H1 (cell line): Measurements from ENCODE around the gene NEO1.

Experiments
- EGR1 ChIP-seq: IDR thresholded peaks from 2 replicates; pipeline ENCODE4 v1.6.1; 2011; ENCODE audit warnings: low read depth, low read length, borderline replicate concordance
- EP300 ChIP-seq, 2 experiments: IDR thresholded peaks; 1 replicate in 1 of 2; 2 replicates in 1 of 2; pipeline ENCODE4 v1.6.1; 2011 to 2012; ENCODE audit warnings: low read depth in 2 of 2, low read length in 2 of 2, mild to moderate bottlenecking in 2 of 2, borderline replicate concordance in 1 of 2, inconsistent platforms in 1 of 2, moderate library complexity in 1 of 2
- NANOG ChIP-seq: IDR thresholded peaks from 2 replicates; pipeline ENCODE4 v1.6.1; 2011; ENCODE audit warnings: low read length, low read depth, mild to moderate bottlenecking, inconsistent platforms; ENCODE audit not compliant: insufficient read depth, poor library complexity, severe bottlenecking
- POLR2AphosphoS5 ChIP-seq: IDR thresholded peaks from 2 replicates; pipeline ENCODE4 v1.6.1; 2011; ENCODE audit warnings: low read depth, low read length
- TAF1 ChIP-seq: IDR thresholded peaks from 2 replicates; pipeline ENCODE4 v1.6.1; 2011; ENCODE audit warnings: mild to moderate bottlenecking, low read depth, low read length
- TF ChIP-seq, protein P1 (sequence below), 3 experiments: IDR thresholded peaks; 1 replicate in 2 of 3; 2 replicates in 1 of 3; pipeline versions ENCODE4 v1.5.1 to v1.6.1; 2011; ENCODE audit warnings: low read length in 3 of 3, mild to moderate bottlenecking in 3 of 3, inconsistent platforms in 2 of 3, low read depth in 1 of 3, moderate library complexity in 1 of 3; ENCODE audit not compliant: insufficient read depth in 1 of 3; ENCODE audit errors: control extremely low read depth in 1 of 3
- TF ChIP-seq, protein P2 (sequence below): IDR thresholded peaks from 2 replicates; pipeline ENCODE4 v1.6.1; 2011; ENCODE audit warnings: low read length, improper control_type of control experiment

DNA sequence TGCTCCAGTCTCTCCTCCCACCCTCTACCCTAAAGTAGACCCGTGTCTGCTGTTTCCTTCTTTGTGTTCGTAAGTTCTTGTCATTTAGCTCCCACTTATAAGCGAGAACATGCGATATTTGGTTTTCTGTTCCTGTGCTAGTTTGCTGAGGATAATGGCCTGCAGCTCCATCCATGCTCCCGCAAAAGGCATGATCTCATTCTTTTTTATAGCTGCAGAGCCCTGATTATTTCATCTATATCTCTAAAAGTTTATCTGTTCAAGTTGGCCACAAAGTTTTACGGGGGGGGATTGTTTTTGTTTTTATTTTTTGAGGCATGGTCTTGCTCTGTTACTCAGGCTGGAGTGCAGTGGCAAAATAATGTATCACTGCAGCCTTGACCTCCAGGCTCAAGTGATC lies 4.4 kb upstream of the NEO1 start:
- TF ChIP-seq, protein P1, sequence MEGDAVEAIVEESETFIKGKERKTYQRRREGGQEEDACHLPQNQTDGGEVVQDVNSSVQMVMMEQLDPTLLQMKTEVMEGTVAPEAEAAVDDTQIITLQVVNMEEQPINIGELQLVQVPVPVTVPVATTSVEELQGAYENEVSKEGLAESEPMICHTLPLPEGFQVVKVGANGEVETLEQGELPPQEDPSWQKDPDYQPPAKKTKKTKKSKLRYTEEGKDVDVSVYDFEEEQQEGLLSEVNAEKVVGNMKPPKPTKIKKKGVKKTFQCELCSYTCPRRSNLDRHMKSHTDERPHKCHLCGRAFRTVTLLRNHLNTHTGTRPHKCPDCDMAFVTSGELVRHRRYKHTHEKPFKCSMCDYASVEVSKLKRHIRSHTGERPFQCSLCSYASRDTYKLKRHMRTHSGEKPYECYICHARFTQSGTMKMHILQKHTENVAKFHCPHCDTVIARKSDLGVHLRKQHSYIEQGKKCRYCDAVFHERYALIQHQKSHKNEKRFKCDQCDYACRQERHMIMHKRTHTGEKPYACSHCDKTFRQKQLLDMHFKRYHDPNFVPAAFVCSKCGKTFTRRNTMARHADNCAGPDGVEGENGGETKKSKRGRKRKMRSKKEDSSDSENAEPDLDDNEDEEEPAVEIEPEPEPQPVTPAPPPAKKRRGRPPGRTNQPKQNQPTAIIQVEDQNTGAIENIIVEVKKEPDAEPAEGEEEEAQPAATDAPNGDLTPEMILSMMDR (IDR thresholded peaks at IDR 0.05; ENCODE audit: control extremely low read depth in 1 of 3, insufficient read depth in 1 of 3, low read depth in 1 of 3, low read length in 3 of 3), result no peak
- TF ChIP-seq POLR2AphosphoS5 (no peak), NANOG (no peak), TAF1 (no peak), EP300 (IDR thresholded peaks at IDR 0.05; ENCODE audit: borderline replicate concordance in 1 of 2, low read depth in 2 of 2, low read length in 2 of 2) (no peak), EGR1 (no peak)
- TF ChIP-seq, protein P2, sequence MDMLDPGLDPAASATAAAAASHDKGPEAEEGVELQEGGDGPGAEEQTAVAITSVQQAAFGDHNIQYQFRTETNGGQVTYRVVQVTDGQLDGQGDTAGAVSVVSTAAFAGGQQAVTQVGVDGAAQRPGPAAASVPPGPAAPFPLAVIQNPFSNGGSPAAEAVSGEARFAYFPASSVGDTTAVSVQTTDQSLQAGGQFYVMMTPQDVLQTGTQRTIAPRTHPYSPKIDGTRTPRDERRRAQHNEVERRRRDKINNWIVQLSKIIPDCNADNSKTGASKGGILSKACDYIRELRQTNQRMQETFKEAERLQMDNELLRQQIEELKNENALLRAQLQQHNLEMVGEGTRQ, result no peak
